ENCODE measurements around the gene DCTN3.
"Not testable (repeated sequence)": the region's sequence is repeated elsewhere in the genome, so short reads cannot be mapped to it uniquely, and the experiment has no call there.

Gene DCTN3

GRCh38 chr9:34646211-34647083 is 26.2 kb upstream of the DCTN3 start, which contains the start of gene GALT:
TSS of gene GALT (plus strand) at chr9:34646675. CDS start at chr9:34646705, 30 bp downstream.
- DNase-seq = peak; percentile 81 to 94

DNA sequence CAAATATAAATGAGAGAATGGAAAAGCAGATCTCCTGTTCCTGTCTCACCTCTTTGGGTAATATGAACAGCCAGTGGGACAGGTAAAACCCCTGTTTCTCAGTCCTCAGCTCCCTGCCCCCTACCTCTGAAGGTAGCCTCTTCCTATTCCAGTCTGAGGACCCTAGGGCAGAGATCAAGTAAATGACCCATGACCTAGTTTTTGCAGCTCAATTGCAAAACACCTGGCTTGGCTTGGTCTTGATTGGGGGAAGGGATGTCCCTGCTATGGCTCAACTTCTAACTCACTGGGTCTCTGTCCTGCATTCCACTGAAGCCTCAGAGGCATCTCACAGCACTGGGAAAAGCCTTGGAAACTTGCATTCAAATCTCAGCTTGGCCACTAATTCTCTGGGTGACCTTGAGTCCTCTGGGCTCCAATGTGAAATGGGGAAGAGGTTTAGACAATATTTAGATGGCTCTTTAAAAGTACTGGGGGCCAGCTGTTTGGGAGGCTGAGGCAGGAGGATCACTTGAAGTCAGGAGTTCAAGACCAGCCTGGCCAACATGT is 24.5 kb upstream of the DCTN3 start:
- no peak for DNase-seq

- no peak for DNase-seq
These were observed 22.4 kb upstream of the DCTN3 start for GRCh38 chr9:34642679-34643078.

DNA sequence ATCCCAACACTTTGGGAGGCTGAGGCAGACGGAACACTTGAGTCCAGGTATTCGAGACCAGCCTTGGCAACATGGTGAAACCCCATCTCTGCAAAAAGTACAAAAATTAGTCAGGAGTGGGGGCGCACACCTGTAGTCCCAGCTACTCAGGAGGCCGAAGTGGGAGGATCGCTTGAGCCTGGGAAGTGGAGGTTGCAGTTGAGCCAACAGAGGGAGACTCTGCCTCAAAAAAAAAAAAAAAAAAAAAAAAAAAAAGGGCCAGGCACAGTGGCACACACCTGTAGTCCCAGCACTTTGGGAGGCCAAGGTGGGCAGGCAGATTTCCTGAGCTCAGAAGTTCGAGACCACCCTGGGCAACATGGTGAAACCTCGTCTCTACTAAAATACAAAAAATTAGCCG is 19.0 kb upstream of the DCTN3 start:
- DNase-seq = not testable (repeated sequence)

DNA sequence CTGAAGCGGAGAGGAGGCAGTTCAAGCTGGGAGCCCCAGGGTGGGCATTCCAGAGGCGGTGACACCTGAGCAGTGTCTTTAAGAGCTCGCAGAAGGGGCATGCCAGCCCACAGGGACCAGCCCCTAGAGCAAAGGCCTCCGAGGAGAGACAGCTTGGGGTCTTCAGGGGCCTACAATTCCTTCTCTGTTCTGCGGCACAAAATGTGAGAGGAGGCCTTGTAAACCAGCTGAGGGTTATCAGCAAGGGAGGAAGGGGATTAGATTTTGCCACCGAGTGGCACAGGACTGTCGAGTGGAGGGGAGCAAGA is 17.8 kb upstream of the DCTN3 start:
- DNase-seq = no peak

DNA sequence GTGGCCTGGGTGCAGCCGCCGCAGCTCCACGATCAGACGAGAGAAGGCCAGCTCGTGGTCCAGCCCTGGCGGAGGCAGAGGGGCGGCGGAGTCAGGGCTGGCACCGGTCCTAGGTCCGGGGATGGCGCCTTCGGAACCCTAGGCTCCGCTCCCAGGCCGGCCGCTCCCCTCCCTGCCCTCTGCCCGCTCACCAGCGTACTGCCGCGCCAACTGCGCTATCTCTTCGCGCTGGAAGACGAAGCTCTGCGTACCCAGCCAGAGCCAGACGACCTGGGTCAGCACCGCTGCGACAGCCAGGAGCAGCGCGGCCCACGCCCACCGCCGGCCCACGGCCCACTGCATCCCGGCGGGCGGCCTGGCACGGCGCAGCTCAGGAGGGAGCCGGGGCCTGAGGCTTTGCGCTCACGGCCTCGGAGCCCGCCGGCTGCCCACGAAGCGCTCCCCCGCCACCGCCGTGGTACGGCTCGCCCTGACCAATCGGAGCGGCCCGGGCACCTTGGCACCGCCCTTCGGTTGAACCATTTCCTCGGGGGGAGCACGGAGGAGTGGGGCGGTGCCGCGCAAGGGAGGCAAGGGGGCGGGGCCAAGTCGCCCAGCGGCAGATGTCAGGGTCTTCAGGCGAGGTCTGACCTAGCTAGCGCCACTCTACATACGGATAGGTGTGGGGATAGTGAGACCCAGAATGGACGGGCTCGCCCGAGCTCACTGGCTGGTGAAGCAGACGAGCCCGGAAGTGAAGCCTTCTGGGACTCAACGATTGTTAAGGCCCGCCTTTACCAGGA is 17.3 kb upstream of the DCTN3 start, which contains the start of gene SIGMAR1:
Gene SIGMAR1, minus strand, starts transcription at position 432 of the 782 bp plus-strand sequence. Its CDS starts 90 bp downstream, at position 342.
- DNase-seq = peak; percentile 72 to 95

DNA sequence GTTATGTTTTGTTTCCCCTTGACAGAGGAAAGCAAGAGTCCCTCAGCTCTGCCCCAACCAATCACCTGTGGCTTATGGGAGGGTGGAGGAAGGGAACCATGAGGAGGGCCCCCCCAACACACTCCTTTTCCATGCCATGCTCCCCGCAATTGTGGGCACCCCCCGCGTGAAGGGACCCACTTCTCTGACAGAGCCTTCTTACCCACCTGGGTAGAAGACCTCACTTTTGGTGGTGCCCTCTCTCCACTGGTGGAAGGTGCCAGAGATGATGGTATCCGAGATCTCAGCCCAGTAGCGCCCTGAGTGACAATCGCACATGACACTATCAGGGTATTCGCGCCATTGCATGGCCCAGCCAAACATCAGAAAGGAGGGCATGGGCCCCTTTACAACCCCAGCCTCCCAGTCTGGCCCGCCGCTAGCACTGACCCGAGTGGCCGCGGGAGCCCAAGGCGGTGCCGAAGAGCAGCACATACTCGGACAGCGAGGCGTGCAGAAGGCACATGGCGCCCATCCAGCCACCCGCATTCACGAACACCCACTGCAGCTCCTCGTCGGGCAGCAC is 16.6 kb upstream of the DCTN3 start:
- no peak for DNase-seq

GRCh38 chr9:34635556-34635955 is 15.3 kb upstream of the DCTN3 start:
- DNase-seq = no peak

DNA sequence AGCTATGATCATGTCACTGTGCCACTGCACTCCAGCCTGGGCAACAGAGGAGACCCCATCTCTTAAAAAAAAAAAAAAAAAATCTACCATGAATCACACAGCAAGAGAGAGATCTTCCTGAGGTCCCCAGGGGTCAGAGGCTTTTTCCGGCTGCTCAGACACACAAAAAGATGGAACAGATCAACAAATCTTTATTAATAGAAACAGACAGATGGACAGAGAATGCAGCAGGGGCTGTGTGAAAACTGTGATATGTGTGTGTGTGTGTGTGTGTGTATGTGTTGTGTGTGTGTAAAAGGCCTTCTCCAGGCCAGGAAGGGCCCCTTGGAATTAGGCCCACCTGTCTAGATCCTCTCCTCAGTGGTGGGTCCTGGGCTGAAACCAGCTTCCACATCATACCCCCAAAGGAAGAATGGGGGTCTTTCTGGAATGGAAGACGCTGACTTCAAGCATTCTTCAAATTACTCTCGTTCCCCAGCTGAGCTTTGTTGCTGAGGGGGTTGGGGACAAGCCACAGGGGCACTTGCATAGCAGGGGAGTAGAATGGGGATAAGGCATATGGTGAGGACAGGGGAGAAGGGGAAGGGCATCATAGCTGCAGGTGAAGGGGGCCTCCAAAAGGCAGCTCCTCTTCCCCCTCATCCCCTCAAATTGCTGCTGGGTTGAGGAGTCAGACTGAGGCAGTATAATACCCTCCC is 14.4 kb upstream of the DCTN3 start:
- DNase-seq = no peak

DNA sequence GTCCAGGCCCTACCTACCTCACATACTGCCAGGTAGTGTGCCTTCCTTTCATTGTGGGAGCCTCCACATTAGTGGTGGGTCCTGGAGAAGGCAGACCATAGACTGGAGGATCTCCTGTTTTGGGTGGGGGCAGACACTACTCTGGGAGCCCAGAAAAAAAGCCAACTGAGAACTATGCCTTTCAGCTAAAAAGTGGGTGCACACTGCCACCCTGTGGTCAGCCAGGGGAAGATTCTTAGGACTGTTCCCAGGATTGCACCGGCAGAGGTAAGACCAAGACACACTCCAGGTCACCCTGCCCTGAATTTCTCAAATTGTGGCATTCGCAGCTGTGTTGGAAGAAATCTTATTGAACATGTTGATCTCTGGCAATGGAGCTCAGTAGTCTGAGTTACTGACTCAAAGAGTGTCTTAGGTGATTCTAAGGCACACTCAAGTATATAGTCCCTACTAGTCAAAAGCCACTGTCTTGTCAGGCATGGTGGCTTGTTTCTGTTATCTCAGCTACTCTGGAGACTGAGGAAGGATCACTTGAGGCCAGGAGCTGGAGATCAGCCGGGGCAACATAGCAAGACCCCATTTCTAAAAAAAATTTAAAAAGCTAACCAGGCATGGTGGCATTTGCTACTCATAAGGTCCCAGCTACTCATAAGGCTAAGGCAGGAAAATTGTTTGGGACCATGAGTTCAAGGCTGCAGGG is 13.7 kb upstream of the DCTN3 start:
- DNase-seq = peak; percentile 48 to 62

GRCh38 chr9:34633166-34633565 is 12.9 kb upstream of the DCTN3 start:
- DNase-seq = no peak

DNA sequence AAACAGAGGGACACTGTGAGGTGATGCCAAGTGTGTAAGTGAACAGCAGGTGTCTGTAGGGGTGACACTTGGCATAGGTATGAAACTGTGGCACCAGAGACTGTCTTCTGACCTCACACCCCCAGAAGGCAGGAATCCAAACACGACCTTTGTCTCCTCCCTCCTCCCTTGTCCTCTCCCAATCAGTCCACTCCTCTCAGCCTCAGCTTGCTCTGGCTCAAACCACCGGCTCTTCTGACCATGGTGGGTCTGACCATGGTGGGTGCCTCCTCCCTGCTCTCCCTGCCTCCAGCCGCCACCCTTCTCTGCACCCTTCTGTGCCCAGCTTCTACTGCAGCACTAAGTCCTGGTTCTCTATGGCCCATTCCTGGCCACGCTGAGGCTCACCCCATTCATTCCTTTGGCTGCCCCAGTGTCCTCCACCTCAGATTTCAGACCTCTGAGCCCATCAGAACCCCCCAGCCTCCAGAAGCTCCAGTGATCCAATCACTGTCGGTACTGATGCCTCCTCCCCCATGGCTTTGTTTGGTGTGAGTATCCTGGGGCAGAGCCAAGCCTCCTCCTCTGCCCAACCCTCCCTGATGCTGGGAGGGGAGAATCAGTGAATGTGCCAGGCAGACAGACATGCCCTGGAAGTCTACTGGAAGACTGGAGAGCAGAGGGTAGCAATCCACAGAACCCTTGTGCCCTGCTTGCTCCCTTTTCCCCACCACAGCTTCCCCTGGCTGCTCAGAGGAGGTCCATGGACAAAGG is 10.3 kb upstream of the DCTN3 start:
- no peak for DNase-seq

DNA sequence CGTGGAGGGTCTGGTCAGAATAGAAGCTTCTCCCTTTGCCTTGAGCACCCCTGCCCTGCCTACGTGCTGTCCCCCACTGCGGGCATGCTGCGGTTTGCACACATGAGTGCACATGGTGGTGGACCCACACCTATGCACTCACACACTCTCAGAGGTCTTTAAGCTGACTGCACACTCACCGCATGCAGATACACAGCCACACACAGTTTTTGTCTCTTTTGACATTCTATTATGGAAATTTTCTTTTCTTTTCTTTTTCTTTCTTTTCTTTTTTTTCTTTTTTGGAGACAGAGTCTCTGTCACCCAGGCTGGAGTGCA is 9.2 kb upstream of the DCTN3 start:
- peak in 1 of 2 experiments; percentile 39 for DNase-seq

DNA sequence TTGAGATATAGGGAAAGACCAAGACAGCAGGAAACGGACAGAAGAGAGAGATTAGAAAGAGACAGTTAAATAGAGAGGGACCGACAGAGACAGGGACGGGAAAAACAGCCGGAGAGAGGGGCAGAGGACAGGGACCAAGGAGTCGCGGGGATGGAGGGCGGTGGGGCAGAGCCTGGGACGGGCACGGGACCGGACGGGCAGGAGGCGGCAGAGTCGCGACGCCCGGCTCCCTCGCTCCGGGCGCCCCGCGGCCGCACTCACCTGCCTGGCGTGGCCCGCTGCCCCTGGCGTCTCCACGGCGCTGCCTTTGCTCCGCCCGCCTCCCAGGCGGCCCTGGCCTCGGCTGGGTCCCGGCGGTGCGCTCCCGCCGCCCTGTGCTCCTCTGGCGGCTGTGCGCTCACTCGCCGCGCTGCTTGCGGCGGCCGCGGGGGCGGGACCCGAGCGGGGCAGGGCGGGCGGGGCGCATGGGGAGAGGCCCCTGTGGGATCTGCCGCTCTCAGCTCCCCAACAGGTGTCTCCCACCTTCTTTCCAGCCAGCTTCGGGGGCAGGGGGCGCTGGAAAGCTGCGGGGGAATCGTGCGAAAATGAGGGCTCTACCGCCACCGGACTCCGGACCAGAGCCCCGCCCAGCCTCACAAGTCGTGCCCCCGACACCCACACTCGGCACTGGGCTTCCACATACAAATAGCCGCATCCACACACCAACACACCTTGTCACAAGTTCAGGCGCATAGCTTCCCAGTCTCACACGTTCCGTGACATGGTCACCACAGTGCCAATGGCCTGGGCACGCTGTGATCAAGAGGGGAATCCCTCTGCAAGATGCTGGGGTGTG is 8.6 kb upstream of the DCTN3 start, which contains the start of gene ARID3C:
Gene ARID3C, minus strand, starts transcription at position 411 of the 835 bp plus-strand sequence. CDS start 1,052 bp downstream, outside the sequence.
- DNase-seq = peak in 1 of 2 experiments; percentile 81

GRCh38 chr9:34627716-34628655 is 7.7 kb upstream of the DCTN3 start:
- no peak for DNase-seq

- DNase-seq = no peak
These were observed 4.8 kb upstream of the DCTN3 start for GRCh38 chr9:34625186-34625486.

- DNase-seq = no peak
These were observed 4.3 kb upstream of the DCTN3 start for GRCh38 chr9:34624475-34625185.

- DNase-seq = no peak
These were observed 3.3 kb upstream of the DCTN3 start for GRCh38 chr9:34623374-34624235.
